Measurements from ENCODE around the gene TGFBI. TPM values are rescaled to one million over a fixed set of nuclear protein-coding genes. Genes with fewer than 3 reads are reported as not detected.

Gene TGFBI
- total and polyA plus RNA-seq, 8 donors, result 3.7 to 50.1 (median 14.3) TPM

DNA sequence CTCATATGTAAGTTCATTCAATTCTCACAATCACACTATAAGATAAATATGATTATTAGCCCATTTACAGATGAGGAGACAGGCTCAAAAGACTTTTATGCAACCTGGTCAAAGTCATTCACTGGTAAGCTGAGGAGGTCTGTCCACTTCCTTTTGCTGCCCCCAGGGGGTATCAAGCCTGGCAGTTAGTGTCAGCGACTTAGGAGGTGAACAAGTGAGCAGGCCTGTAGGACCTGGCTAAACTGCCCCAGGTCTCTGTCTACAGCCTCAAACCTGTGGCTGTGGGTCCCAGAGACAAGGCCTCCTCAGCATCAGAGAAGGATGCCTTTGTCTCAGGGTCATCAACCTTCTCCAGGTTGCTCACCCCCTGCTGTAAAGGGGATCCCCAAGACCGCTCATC, 10.4 kb downstream of the TGFBI start:
- TF ChIP-seq, protein P1, sequence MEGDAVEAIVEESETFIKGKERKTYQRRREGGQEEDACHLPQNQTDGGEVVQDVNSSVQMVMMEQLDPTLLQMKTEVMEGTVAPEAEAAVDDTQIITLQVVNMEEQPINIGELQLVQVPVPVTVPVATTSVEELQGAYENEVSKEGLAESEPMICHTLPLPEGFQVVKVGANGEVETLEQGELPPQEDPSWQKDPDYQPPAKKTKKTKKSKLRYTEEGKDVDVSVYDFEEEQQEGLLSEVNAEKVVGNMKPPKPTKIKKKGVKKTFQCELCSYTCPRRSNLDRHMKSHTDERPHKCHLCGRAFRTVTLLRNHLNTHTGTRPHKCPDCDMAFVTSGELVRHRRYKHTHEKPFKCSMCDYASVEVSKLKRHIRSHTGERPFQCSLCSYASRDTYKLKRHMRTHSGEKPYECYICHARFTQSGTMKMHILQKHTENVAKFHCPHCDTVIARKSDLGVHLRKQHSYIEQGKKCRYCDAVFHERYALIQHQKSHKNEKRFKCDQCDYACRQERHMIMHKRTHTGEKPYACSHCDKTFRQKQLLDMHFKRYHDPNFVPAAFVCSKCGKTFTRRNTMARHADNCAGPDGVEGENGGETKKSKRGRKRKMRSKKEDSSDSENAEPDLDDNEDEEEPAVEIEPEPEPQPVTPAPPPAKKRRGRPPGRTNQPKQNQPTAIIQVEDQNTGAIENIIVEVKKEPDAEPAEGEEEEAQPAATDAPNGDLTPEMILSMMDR (IDR thresholded peaks at IDR 0.05), result no peak
- ATAC-seq (no peak), DNase-seq (no peak), FAIRE-seq (no peak)
- H3K4me1 ChIP-seq, result no peaks in the 10 kb centered on the region
- no peak overlapping the region for H3K27ac ChIP-seq
- H3K4me3 ChIP-seq, result no peak overlapping the region
- H3K27me3 ChIP-seq, result no peaks in the 10 kb centered on the region
- H3K9me3 ChIP-seq, result no peaks in the 10 kb centered on the region
- WGBS, 2 donors, result 83 to 92% methylated on average over 2 of the region's 2 CpGs
- H3K36me3 ChIP-seq, result no peaks in the 10 kb centered on the region
- intact Hi-C loops (cut with DNase I), result no loop called here

DNA sequence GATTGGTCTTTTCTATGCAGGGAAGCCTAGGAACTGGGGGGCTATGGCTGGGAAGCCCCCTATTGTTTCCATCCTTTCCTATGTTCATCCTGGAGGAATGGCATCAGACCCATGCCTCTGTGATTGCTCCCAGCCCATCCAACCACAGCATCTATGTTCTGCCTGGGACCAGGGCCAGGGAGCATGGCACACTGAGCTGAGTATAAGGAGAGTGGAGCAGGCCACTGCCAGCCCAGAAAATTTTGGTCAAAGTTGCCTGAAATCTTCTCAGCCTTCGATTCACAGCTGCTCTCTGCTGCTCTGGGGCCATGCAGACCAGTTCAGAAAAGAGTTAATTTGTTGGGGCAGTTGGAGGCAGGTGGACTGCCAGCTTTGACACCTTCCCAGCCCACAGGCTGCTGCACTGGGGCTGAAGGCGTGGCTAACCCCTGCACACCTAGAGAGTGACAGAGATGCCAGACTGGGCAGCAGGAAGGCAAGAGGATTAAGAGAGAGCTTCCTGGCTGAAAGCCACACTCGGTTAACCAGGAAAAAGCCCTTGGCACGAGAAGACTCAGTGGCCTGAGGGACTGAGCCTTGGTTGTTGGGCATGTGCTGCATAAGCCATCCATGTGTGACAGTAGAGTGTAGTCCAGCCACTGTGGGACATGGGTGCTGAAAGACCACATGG, 12.1 kb downstream of the TGFBI start:
- no peak for DNase-seq

DNA sequence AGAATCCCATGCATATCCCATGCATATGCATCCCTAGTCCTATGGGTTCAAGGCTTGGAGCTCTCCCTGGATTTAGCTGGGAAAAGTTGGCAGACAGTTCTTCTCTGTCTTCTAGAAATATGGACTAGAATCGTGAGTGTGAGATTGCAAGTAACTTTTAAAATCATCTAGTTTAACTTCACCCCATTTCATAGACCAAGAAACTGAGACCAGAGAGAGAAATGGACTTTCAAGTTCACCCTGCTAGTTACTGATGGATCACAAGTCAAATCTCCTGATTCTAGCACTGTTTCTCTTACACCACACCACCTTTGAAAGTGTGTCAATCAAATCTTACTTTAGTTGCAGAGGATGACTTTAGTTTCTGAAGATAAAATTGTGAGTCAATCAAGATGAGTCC, 13.4 kb downstream of the TGFBI start:
- H3K36me3 ChIP-seq, result no peaks in the 10 kb centered on the region
- H3K27ac ChIP-seq, result no peak overlapping the region
- FAIRE-seq (no peak), ATAC-seq (no peak), DNase-seq (no peak)
- TF ChIP-seq, protein P1 (IDR thresholded peaks at IDR 0.05), result no peak
- H3K4me3 ChIP-seq, result no peak overlapping the region
- intact Hi-C loops (cut with DNase I), result no loop called here
- H3K27me3 ChIP-seq, result no peaks in the 10 kb centered on the region
- WGBS, 2 donors, result 48 to 71% methylated on average over 1 of the region's 1 CpG
- H3K9me3 ChIP-seq, result no peaks in the 10 kb centered on the region
- no peaks in the 10 kb centered on the region for H3K4me1 ChIP-seq

More for the DNA sequence above, 12.1 kb downstream of the TGFBI start:
- Histone ChIP-seq H3K36me3 (no peaks in the 10 kb centered on the region), H3K4me3 (no peak overlapping the region), H3K27me3 (no peaks in the 10 kb centered on the region), H3K4me1 (no peaks in the 10 kb centered on the region), H3K27ac (no peak overlapping the region), H3K9me3 (no peaks in the 10 kb centered on the region)
- ATAC-seq, result peak in 3 of 4 donors; percentile 47 to 66 (median 49)
- FAIRE-seq, result no peak
- TF ChIP-seq, protein P1 (IDR thresholded peaks at IDR 0.05), result no peak
- WGBS, 2 donors, result 45 to 62% methylated on average over 4 of the region's 4 CpGs
- intact Hi-C loops (cut with DNase I), result no loop called here

DNA sequence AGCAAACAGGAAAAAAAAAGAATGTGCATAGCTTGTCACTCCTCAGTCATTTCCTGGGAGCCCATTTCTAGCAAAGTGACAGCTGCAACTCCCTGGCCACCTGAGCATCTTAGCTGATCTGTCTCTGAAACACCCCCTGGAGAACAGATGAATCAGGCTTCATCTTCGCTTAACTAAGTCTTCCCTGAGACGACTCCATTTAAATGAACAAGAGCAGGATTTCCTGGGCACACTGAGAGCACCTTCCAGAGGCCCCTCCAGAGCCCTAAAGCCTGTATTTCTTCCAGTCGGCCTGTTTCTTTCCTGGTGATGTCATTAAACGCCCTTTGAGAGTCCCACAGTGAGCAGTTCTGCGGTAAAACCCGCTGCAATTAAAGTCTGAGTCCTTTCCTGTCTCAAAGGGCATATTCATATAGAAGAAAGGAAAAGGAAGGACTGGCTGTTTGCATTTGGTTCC, 13.9 kb downstream of the TGFBI start:
- no peak for DNase-seq
- no peaks in the 10 kb centered on the region for H3K4me1 ChIP-seq
- no peaks in the 10 kb centered on the region for H3K27me3 ChIP-seq
- H3K27ac ChIP-seq, result no peak overlapping the region
- intact Hi-C loops (cut with DNase I), result no loop called here
- no peak overlapping the region for H3K4me3 ChIP-seq
- WGBS, 2 donors, result 48 to 57% methylated on average over 6 of the region's 6 CpGs
- ATAC-seq, result no peak
- no peak for FAIRE-seq
- TF ChIP-seq, protein P1 (IDR thresholded peaks at IDR 0.05), result no peak
- H3K9me3 ChIP-seq, result no peaks in the 10 kb centered on the region
- H3K36me3 ChIP-seq, result no peaks in the 10 kb centered on the region

DNA sequence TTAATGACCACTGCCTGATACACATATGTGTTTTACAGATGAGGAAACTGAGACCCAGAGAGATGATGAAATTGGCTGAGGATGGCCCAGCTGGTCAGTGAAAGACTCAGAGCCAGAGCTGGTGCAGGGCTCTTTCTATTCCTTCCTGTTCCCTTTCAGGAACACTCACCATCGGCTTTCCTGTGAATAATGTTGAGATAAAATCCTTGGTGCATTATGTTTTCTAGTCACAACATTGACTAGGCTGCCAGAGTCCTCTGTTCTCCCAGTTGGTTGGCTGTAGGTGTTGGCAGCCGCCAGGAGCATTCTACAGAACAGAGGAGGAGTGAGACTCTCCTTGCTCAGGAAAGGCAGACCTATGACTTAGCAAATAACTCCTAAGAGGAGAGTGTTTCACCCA, 14.8 kb downstream of the TGFBI start:
- Histone ChIP-seq H3K4me1 (no peaks in the 10 kb centered on the region), H3K36me3 (no peaks in the 10 kb centered on the region), H3K9me3 (no peaks in the 10 kb centered on the region), H3K4me3 (no peak overlapping the region), H3K27me3 (no peaks in the 10 kb centered on the region), H3K27ac (no peak overlapping the region)
- TF ChIP-seq, protein P1 (IDR thresholded peaks at IDR 0.05), result no peak
- ATAC-seq (no peak), FAIRE-seq (no peak), DNase-seq (no peak)
- intact Hi-C loops (cut with DNase I), result no loop called here
- 70 to 79% methylated on average over 2 of the region's 2 CpGs for WGBS, 2 donors

All from pancreas (tissue), 10 donors.